GM12873 (cell line): ENCODE results near the gene REX1BD.

Experiments used
- CTCF ChIP-seq: IDR thresholded peaks from 2 replicates; pipeline ENCODE4 v1.5.1; 2012; ENCODE audit warnings: low read depth, mild to moderate bottlenecking, moderate library complexity, low read length, control low read depth; ENCODE audit not compliant: insufficient read depth; ENCODE audit errors: missing control alignments

Gene REX1BD

GRCh38 chr19:18612051-18612771, 23.6 kb downstream of the REX1BD start:
- no peak for TF ChIP-seq CTCF

GRCh38 chr19:18612772-18613588, 24.4 kb downstream of the REX1BD start, which contains the start of gene TMEM59L:
Gene TMEM59L, plus strand, starts transcription at chr19:18612870. Its CDS starts 89 bp downstream, at chr19:18612959.
- no peak for TF ChIP-seq CTCF

GRCh38 chr19:18613589-18614234, 25.1 kb downstream of the REX1BD start:
- TF ChIP-seq CTCF = no peak

GRCh38 chr19:18616023-18616422, 27.4 kb downstream of the REX1BD start:
- TF ChIP-seq CTCF = no peak

- no peak for TF ChIP-seq CTCF
These were observed 29.0 kb downstream of the REX1BD start for GRCh38 chr19:18617562-18617961.

- no peak for TF ChIP-seq CTCF
These were observed 29.6 kb downstream of the REX1BD start for GRCh38 chr19:18618236-18618635.

GRCh38 chr19:18620311-18620710, 31.7 kb downstream of the REX1BD start:
- TF ChIP-seq CTCF = no peak
